OCI-LY7 (cell line): ENCODE data around the gene ACTR6. TPM values are rescaled to one million over a fixed set of nuclear protein-coding genes. Genes with fewer than 3 reads are reported as not detected.

Source experiments
- BruUV-seq: library from RNA; stranded (reverse); fragments of 400-500 nt; replicated peaks from 2 replicates; lab custom pipeline; 2021; lab: Mats Ljungman, UMichigan
- CTCF ChIA-PET: fragments of 300-600 bp; sonication (Branson Sonifier 250); formaldehyde crosslinking; loops from one replicate; lab custom pipeline; 2022; ENCODE audit warnings: antibody characterized with exemption; ENCODE audit not compliant: unreplicated experiment; lab: Charles Lee
- POLR2A ChIA-PET: fragments of 300-600 bp; sonication (Branson Sonifier 250); formaldehyde crosslinking; loops from one replicate; lab custom pipeline; 2022; ENCODE audit warnings: antibody characterized with exemption; lab: Charles Lee
- DNase-seq: peaks from one replicate; pipeline ENCODE4 v3.0.0-alpha.2; 2015; ENCODE audit warnings: low spot score
- H2AFZ ChIP-seq: fragments of 200-600 bp; sonication (generic), shearing (Covaris generic); 2 replicates; pipeline ENCODE4 v1.6.1; 2014; ENCODE audit warnings: mild to moderate bottlenecking, antibody characterized with exemption, low read length, moderate library complexity
- H3K27ac ChIP-seq: fragments of 200-600 bp; sonication (generic); 2 replicates; pipeline ENCODE4 v1.5.1; 2014; ENCODE audit warnings: mixed run types, low read depth, mild to moderate bottlenecking, moderate library complexity, low read length, inconsistent platforms; ENCODE audit not compliant: poor library complexity, severe bottlenecking
- H3K36me3 ChIP-seq: fragments of 200-600 bp; sonication (generic); 2 replicates; pipeline ENCODE4 v1.6.1; 2014; ENCODE audit warnings: mild to moderate bottlenecking, antibody characterized with exemption, low read length, moderate library complexity, mixed read lengths; ENCODE audit not compliant: insufficient read depth
- H3K4me1 ChIP-seq: fragments of 200-600 bp; sonication (generic); 2 replicates; pipeline ENCODE4 v1.5.1; 2014; ENCODE audit warnings: mild to moderate bottlenecking, low read length; ENCODE audit not compliant: insufficient read depth, poor library complexity, severe bottlenecking
- H3K4me2 ChIP-seq: fragments of 200-600 bp; sonication (generic); 2 replicates; pipeline ENCODE4 v1.6.1; 2014; ENCODE audit warnings: mild to moderate bottlenecking, low read length
- H3K4me3 ChIP-seq: fragments of 200-600 bp; sonication (generic); 2 replicates; pipeline ENCODE4 v1.5.1; 2014; ENCODE audit warnings: mild to moderate bottlenecking, low read depth, low read length; ENCODE audit not compliant: poor library complexity, severe bottlenecking
- H3K79me2 ChIP-seq: fragments of 200-600 bp; sonication (generic); 2 replicates; pipeline ENCODE4 v1.6.1; 2016; ENCODE audit warnings: low read depth, mild to moderate bottlenecking, low read length, moderate library complexity, mixed read lengths; ENCODE audit not compliant: insufficient read depth
- H3K9me2 ChIP-seq: fragments of 200-600 bp; sonication (generic); 2 replicates; pipeline ENCODE4 v1.6.1; 2016; ENCODE audit warnings: mild to moderate bottlenecking, low read length, mixed read lengths; ENCODE audit not compliant: insufficient read depth
- H3K9me3 ChIP-seq: fragments of 200-600 bp; sonication (generic); 2 replicates; pipeline ENCODE4 v1.6.1; 2014; ENCODE audit warnings: mild to moderate bottlenecking, mixed run types, low read length, mixed read lengths
- H4K20me1 ChIP-seq: fragments of 200-600 bp; sonication (generic); 2 replicates; pipeline ENCODE4 v1.6.1; 2014; ENCODE audit warnings: mild to moderate bottlenecking, antibody characterized with exemption, low read length, moderate library complexity, mixed read lengths; ENCODE audit not compliant: insufficient read depth
- CTCF ChIP-seq: fragments of 200-600 bp; sonication (generic); conservative IDR thresholded peaks from 2 replicates; pipeline ENCODE4 v1.5.1; 2014; ENCODE audit warnings: mild to moderate bottlenecking, antibody characterized with exemption, low read length, moderate library complexity, mixed read lengths
- EZH2phosphoT487 ChIP-seq: fragments of 200-600 bp; sonication (generic); IDR thresholded peaks from 2 replicates; pipeline ENCODE4 v1.6.1; 2018; ENCODE audit warnings: low read depth, borderline replicate concordance, mild to moderate bottlenecking, mixed run types, antibody characterized with exemption, low read length, moderate library complexity, mixed read lengths
- intact Hi-C: fragments of 100-400 bp; cut with micrococcal nuclease; formaldehyde crosslinking; loops from one replicate; pipeline ENCODE4 v1.10.0; 2022; ENCODE audit not compliant: unreplicated experiment
- total RNA-seq, 2 experiments: library from RNA; depleted of rRNA in 1 of 2; stranded (reverse); fragments of >200 nt in 1 of 2; shearing (Covaris generic) in 1 of 2; gene quantifications; 2 replicates each; pipeline ENCODE4 v1.2.3, GENCODE V29; 2014 to 2022

The ACTR6 gene
- total RNA-seq, 2 experiments from 2014 or later, result 22.2 to 37.6 TPM

- no peak overlapping the region for H3K4me2 ChIP-seq
- no TSS peak for BruUV-seq
- TF ChIP-seq CTCF (no peak), EZH2phosphoT487 (no peak)
- no peaks in the 10 kb centered on the region for H3K79me2 ChIP-seq
- no peak overlapping the region for H3K27ac ChIP-seq
- no peaks in the 10 kb centered on the region for H3K4me1 ChIP-seq
- DNase-seq, result no peak
- no peaks in the 10 kb centered on the region for H4K20me1 ChIP-seq
- no peaks in the 10 kb centered on the region for H3K9me3 ChIP-seq
- intact Hi-C loops, result no loop called here
- ChIA-PET POLR2A (interaction anchor here (0.6 to 0.9 kb wide), 2 partner anchors 8 to 10 kb away, joined by 3 read pairs; no protein-coding TSS in a partner anchor), CTCF (no interaction called here)
- no peaks in the 10 kb centered on the region for H3K9me2 ChIP-seq
- peaks cover 83% of the 10 kb centered on the region for H3K36me3 ChIP-seq
- no peak overlapping the region for H2AFZ ChIP-seq
- no peak overlapping the region for H3K4me3 ChIP-seq
Measured at GRCh38 chr12:100216337-100216736, 15.7 kb downstream of the ACTR6 start.

GRCh38 chr12:100219328-100220109, 18.9 kb downstream of the ACTR6 start:
- no peak for DNase-seq
- H3K79me2 ChIP-seq, result no peaks in the 10 kb centered on the region
- CTCF ChIA-PET, result no interaction called here
- H4K20me1 ChIP-seq, result no peaks in the 10 kb centered on the region
- TF ChIP-seq EZH2phosphoT487 (no peak), CTCF (no peak)
- no peak overlapping the region for H3K4me3 ChIP-seq
- no peak overlapping the region for H3K4me2 ChIP-seq
- H3K36me3 ChIP-seq, result peaks cover 77% of the 10 kb centered on the region
- H3K27ac ChIP-seq, result no peak overlapping the region
- H2AFZ ChIP-seq, result no peak overlapping the region
- H3K4me1 ChIP-seq, result no peaks in the 10 kb centered on the region
- POLR2A ChIA-PET, result interaction anchor here (0.6 to 1.1 kb wide), 3 partner anchors 40 to 1110 kb away, joined by 3 to 5 read pairs (median 3); no protein-coding TSS in a partner anchor
- BruUV-seq, result no TSS peak
- intact Hi-C loops, result no loop called here
- H3K9me3 ChIP-seq, result no peaks in the 10 kb centered on the region
- H3K9me2 ChIP-seq, result no peaks in the 10 kb centered on the region

- H3K27ac ChIP-seq, result no peak overlapping the region
- POLR2A ChIA-PET, result interaction anchor here (0.7 to 1.6 kb wide), 5 partner anchors 10 to 571 kb away, joined by 3 to 4 read pairs (median 4); no protein-coding TSS in a partner anchor
- H3K36me3 ChIP-seq, result peaks cover 77% of the 10 kb centered on the region
Measured at GRCh38 chr12:100221523-100221922, 20.9 kb downstream of the ACTR6 start.

More at GRCh38 chr12:100221523-100221922, 20.9 kb downstream of the ACTR6 start:
- H2AFZ ChIP-seq, result no peak overlapping the region
- H4K20me1 ChIP-seq, result no peaks in the 10 kb centered on the region
- intact Hi-C loops, result no loop called here
- H3K79me2 ChIP-seq, result no peaks in the 10 kb centered on the region
- no peaks in the 10 kb centered on the region for H3K9me3 ChIP-seq
- no peaks in the 10 kb centered on the region for H3K4me1 ChIP-seq
- TF ChIP-seq EZH2phosphoT487 (no peak), CTCF (no peak)
- no peak overlapping the region for H3K4me2 ChIP-seq
- CTCF ChIA-PET, result no interaction called here
- H3K4me3 ChIP-seq, result no peak overlapping the region
- BruUV-seq, result no TSS peak
- DNase-seq, result no peak
- H3K9me2 ChIP-seq, result no peaks in the 10 kb centered on the region
